BLaER1 treated with 17β-estradiol and CSF1 and Interleukin-3, amounts not matched to agents 10 nM and 100 nM (cell line): ENCODE results near the gene GJC2.
"Not testable (repeated sequence)": the region's sequence is repeated elsewhere in the genome, so short reads cannot be mapped to it uniquely, and the experiment has no call there.

Experiments
- H3K27ac ChIP-seq, 11 experiments: shearing (Covaris generic); formaldehyde crosslinking; 2 replicates each; pipeline ENCODE4 v1.8.1; 2022
- H3K27me3 ChIP-seq, 11 experiments: shearing (Covaris generic); formaldehyde crosslinking; 2 replicates each; pipeline ENCODE4 v1.8.1; 2022
- H3K36me3 ChIP-seq, 11 experiments: shearing (Covaris generic); formaldehyde crosslinking; 2 replicates each; pipeline ENCODE4 v1.8.1; 2022
- H3K4me1 ChIP-seq, 10 experiments: shearing (Covaris generic); formaldehyde crosslinking; 2 replicates each; pipeline ENCODE4 v1.8.1; 2022
- H3K4me2 ChIP-seq, 11 experiments: shearing (Covaris generic); formaldehyde crosslinking; 2 replicates each; pipeline ENCODE4 v1.8.1; 2022
- H3K4me3 ChIP-seq, 10 experiments: shearing (Covaris generic); formaldehyde crosslinking; 2 replicates each; pipeline ENCODE4 v1.8.1; 2022
- H3K9ac ChIP-seq, 11 experiments: shearing (Covaris generic); formaldehyde crosslinking; 2 replicates each; pipeline ENCODE4 v1.8.1; 2022
- H3K9me3 ChIP-seq, 11 experiments: shearing (Covaris generic); formaldehyde crosslinking; replicated peaks in 1 of 11; 2 replicates each; pipeline ENCODE4 v1.8.1; 2022
- H4K20me1 ChIP-seq, 11 experiments: shearing (Covaris generic); formaldehyde crosslinking; 2 replicates each; pipeline ENCODE4 v1.8.1; 2022
- Cebpa-rat ChIP-seq, 11 experiments: shearing (Covaris generic); IDR thresholded peaks; 2 replicates each; pipeline ENCODE4 v1.8.1; 2022

The GJC2 gene

DNA sequence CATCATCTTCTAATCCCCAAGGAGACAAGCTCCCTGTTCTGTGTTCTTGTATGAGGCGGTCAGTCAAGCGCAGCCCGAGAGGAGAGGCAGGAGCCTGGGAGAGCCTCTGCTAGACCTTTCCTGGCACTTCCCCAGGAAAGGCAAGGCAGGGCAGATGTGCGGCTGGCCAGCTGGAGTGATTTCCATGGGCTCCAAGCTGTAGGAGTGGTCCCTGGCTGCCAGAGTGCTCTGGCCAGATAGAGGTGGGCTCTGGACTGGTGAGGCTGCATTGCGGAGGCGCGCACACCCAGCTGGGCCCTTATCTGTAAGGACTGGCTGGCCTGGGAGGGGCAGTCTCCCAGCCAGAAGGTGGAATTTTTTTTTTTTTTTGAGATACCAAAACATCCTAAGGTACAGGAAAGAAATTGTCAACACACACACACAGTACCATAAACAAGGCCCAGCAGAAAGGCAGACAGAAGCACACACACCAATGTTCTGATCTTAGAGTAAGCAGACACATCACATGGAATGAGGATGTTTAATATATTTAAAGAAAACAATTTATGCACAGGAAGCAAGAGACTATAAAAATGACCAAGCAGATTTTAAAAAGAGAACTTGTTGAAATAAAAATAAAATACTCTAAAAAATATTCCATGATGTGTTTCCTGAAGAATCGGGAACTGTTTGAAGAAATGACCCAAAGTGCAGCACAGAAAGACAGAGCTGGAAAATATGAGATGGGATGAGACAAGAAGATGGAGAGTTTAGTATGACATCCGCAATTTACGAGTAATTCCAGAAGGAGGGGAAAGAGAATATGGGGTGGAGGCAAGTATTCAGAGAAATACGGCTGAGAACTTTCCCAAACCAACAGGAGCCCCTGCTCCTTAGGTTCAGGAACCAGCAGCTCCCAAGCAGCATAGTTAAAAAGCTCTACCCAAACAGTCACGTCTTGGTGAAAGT is 29.3 kb downstream of the GJC2 start:
- Histone ChIP-seq H3K27me3 (no peaks in the 10 kb centered on the region), H3K36me3 (peaks cover 0 to 16% (median 10%) of the 10 kb centered on the region in 11 experiments; a peak in 11 of 22 replicates), H3K4me3 (no peak overlapping the region; a peak in 1 of 20 replicates), H3K9me3 (peaks cover 0 to 4% (median 0%) of the 10 kb centered on the region in 11 experiments; a peak in 2 of 22 replicates), H3K27ac (peak overlapping the region in 2 of 11 experiments; percentile 6 to 47; a peak in 3 of 22 replicates), H3K9ac (peak overlapping the region in 9 of 11 experiments; percentile 4 to 52 (median 16); a peak in 9 of 22 replicates), H3K4me1 (peaks cover 50 to 61% (median 52%) of the 10 kb centered on the region in 10 experiments), H4K20me1 (peaks cover 0 to 77% (median 37%) of the 10 kb centered on the region in 11 experiments; a peak in 15 of 22 replicates), H3K4me2 (peak overlapping the region; percentile 45 to 95 (median 80))
- no peak for TF ChIP-seq Cebpa-rat (IDR thresholded peaks at IDR 0.05)

GRCh38 chr1:228180271-228180958 is 30.7 kb downstream of the GJC2 start:
- Histone ChIP-seq H3K36me3 (peaks cover 0 to 6% (median under 1%) of the 10 kb centered on the region in 11 experiments; a peak in 4 of 22 replicates), H3K4me3 (no peak overlapping the region)

GRCh38 chr1:228180959-228181644 is 31.4 kb downstream of the GJC2 start:
- H3K36me3 ChIP-seq, result peaks cover 0 to 6% (median 0%) of the 10 kb centered on the region in 11 experiments; a peak in 1 of 22 replicates

More at GRCh38 chr1:228180271-228180958, 30.7 kb downstream of the GJC2 start:
- peaks cover 0 to 72% (median 28%) of the 10 kb centered on the region in 11 experiments; a peak in 15 of 22 replicates for H4K20me1 ChIP-seq
- H3K9ac ChIP-seq, result no peak overlapping the region
- H3K4me1 ChIP-seq, result peaks cover 40 to 51% (median 41%) of the 10 kb centered on the region in 10 experiments
- H3K9me3 ChIP-seq, result no peaks in the 10 kb centered on the region
- TF ChIP-seq Cebpa-rat (IDR thresholded peaks at IDR 0.05), result no peak
- peak overlapping the region in 3 of 11 experiments; percentile 77 to 87 (median 80); a peak in 3 of 22 replicates for H3K4me2 ChIP-seq
- H3K27me3 ChIP-seq, result no peaks in the 10 kb centered on the region
- no peak overlapping the region for H3K27ac ChIP-seq

GRCh38 chr1:228181645-228182034 is 31.9 kb downstream of the GJC2 start:
- Histone ChIP-seq H3K4me2 (no peak overlapping the region), H3K27ac (no peak overlapping the region)
- TF ChIP-seq Cebpa-rat (IDR thresholded peaks at IDR 0.05), result no peak

More at GRCh38 chr1:228180959-228181644, 31.4 kb downstream of the GJC2 start:
- Histone ChIP-seq H3K9me3 (no peaks in the 10 kb centered on the region), H3K27me3 (no peaks in the 10 kb centered on the region), H3K4me2 (no peak overlapping the region; a peak in 1 of 22 replicates), H3K4me3 (no peak overlapping the region), H3K9ac (no peak overlapping the region), H3K4me1 (peaks cover 33 to 44% (median 34%) of the 10 kb centered on the region in 10 experiments), H3K27ac (no peak overlapping the region), H4K20me1 (peaks cover 0 to 65% (median 21%) of the 10 kb centered on the region in 11 experiments; a peak in 13 of 22 replicates)
- TF ChIP-seq Cebpa-rat (IDR thresholded peaks at IDR 0.05), result no peak

DNA sequence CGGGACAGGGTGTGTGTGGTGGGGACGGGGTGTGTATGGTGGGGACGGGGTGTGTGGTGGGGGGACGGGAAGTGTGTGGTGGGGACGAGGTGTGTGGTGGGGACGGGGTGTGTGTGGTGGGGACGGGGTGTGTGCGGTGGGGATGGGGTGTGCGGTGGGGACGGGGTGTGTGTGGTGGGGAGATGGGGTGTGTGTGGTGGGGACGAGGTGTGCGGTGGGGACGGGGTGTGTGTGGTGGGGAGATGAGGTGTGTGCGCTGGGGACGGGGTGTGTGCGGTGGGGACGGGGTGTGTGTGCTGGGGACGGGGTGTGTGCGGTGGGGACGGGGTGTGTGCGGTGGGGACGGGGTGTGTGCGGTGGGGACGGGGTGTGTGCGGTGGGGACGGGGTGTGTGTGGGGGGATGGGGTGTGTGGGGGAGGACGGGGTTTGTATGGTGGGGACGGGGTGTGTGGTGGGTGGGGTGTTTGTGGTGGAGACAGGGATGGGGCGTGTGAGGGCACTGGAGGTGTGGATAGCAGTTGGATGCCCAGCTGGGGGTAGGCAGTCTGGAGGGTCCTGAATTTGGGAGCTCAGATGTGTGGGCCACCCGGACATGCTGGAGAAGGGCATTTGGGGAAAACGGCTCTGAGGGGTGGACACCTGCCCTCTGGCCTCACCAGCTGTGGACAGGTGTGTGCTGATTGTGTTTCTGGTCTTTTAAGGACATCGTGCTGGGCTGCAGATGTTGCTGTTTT is 32.7 kb downstream of the GJC2 start:
- peaks cover 0 to 51% (median 8%) of the 10 kb centered on the region in 11 experiments; a peak in 11 of 22 replicates for H4K20me1 ChIP-seq
- peaks cover 0 to 6% (median 0%) of the 10 kb centered on the region in 11 experiments; a peak in 1 of 22 replicates for H3K36me3 ChIP-seq
- H3K27me3 ChIP-seq, result no peaks in the 10 kb centered on the region
- H3K4me2 ChIP-seq, result no peak overlapping the region
- no peaks in the 10 kb centered on the region for H3K9me3 ChIP-seq
- peaks cover 19 to 31% (median 21%) of the 10 kb centered on the region in 10 experiments for H3K4me1 ChIP-seq
- no peak for TF ChIP-seq Cebpa-rat (IDR thresholded peaks at IDR 0.05)
- H3K4me3 ChIP-seq, result no peak overlapping the region
- no peak overlapping the region; a peak in 1 of 22 replicates for H3K9ac ChIP-seq
- no peak overlapping the region for H3K27ac ChIP-seq

More at GRCh38 chr1:228181645-228182034, 31.9 kb downstream of the GJC2 start:
- Histone ChIP-seq H3K4me3 (no peak overlapping the region), H4K20me1 (peaks cover 0 to 60% (median 15%) of the 10 kb centered on the region in 11 experiments; a peak in 13 of 22 replicates), H3K27me3 (no peaks in the 10 kb centered on the region), H3K9me3 (no peaks in the 10 kb centered on the region), H3K4me1 (peaks cover 28 to 39% (median 29%) of the 10 kb centered on the region in 10 experiments), H3K9ac (no peak overlapping the region), H3K36me3 (peaks cover 0 to 6% (median 0%) of the 10 kb centered on the region in 11 experiments; a peak in 1 of 22 replicates)

- no peak for TF ChIP-seq Cebpa-rat (IDR thresholded peaks at IDR 0.05)
- H3K27ac ChIP-seq, result no peak overlapping the region
- H3K9ac ChIP-seq, result no peak overlapping the region
- no peaks in the 10 kb centered on the region for H3K27me3 ChIP-seq
- no peak overlapping the region for H3K4me3 ChIP-seq
- H3K9me3 ChIP-seq, result peaks cover 0 to 13% (median 7%) of the 10 kb centered on the region in 11 experiments; a peak in 12 of 22 replicates
- no peak overlapping the region for H3K4me2 ChIP-seq
- H3K4me1 ChIP-seq, result peaks cover 3 to 14% (median 4%) of the 10 kb centered on the region in 10 experiments; a peak in 17 of 20 replicates
- H4K20me1 ChIP-seq, result peaks cover 0 to 35% (median 0%) of the 10 kb centered on the region in 11 experiments; a peak in 5 of 22 replicates
- H3K36me3 ChIP-seq, result peaks cover 0 to 6% (median 0%) of the 10 kb centered on the region in 11 experiments; a peak in 1 of 22 replicates
Measured at GRCh38 chr1:228184152-228184551, 34.4 kb downstream of the GJC2 start.

DNA sequence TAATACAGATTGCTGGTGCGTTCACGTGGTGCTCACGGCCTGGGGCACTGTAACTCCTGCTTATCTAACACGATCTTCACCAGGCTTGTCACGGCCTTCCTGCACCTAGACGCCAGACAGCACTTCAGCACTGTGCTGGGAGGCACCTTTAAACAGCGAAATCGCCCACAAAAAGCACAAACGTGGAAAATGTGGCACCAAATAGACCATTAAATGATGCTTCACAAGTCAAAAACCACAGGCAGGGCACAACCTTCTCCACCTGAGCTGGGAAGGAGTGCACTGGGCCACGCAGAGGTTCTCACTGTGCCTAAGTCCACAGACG is 35.9 kb downstream of the GJC2 start:
- Histone ChIP-seq H3K36me3 (peaks cover 0 to 6% (median 0%) of the 10 kb centered on the region in 11 experiments; a peak in 1 of 22 replicates), H4K20me1 (peaks cover 0 to 26% (median 0%) of the 10 kb centered on the region in 11 experiments; a peak in 3 of 22 replicates), H3K27me3 (no peaks in the 10 kb centered on the region)

DNA sequence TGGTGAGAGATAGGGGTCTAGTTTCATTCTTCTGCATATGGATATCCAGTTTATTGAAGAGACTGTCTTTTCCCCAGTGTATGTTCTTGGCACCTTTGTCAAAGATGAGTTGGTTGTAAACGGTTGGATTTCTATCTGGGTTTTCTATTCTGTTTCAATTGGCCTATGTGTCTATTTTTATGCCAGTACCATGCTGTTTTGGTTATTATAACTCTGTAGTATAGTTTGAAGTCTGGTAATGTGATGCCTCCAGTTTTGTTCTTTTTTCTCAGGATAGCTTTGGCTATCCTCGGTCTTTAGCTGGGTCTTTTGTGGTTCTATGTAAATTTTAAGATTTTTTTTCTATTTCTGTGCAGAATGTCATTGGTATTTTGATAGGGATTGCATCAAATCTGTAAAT is 38.5 kb downstream of the GJC2 start:
- H4K20me1 ChIP-seq, result peaks cover 0 to 18% (median 0%) of the 10 kb centered on the region in 11 experiments; a peak in 1 of 22 replicates
- not testable (repeated sequence) for H3K36me3 ChIP-seq, H3K4me2 ChIP-seq, H3K27ac ChIP-seq, H3K4me1 ChIP-seq, H3K9ac ChIP-seq, H3K4me3 ChIP-seq, H3K27me3 ChIP-seq
- peaks cover 0 to 13% (median 7%) of the 10 kb centered on the region in 11 experiments; a peak in 12 of 22 replicates for H3K9me3 ChIP-seq

More for the DNA sequence above, 35.9 kb downstream of the GJC2 start:
- no peak for TF ChIP-seq Cebpa-rat (IDR thresholded peaks at IDR 0.05)
- no peak overlapping the region for H3K9ac ChIP-seq
- H3K4me3 ChIP-seq, result no peak overlapping the region
- no peak overlapping the region for H3K4me2 ChIP-seq
- no peak overlapping the region for H3K27ac ChIP-seq
- H3K9me3 ChIP-seq, result peaks cover 0 to 13% (median 7%) of the 10 kb centered on the region in 11 experiments; a peak in 12 of 22 replicates
- H3K4me1 ChIP-seq, result no peaks in the 10 kb centered on the region
